NB4 (cell line): ENCODE results near the gene ARHGAP35.

Source experiments
- POLR2A ChIP-seq: IDR thresholded peaks from 2 replicates; pipeline ENCODE4 v1.6.1; 2011; ENCODE audit warnings: mild to moderate bottlenecking; ENCODE audit not compliant: insufficient read length; ENCODE audit errors: extremely low read depth
- TF ChIP-seq, protein P1 (sequence below): IDR thresholded peaks from one replicate; pipeline ENCODE4 v1.5.1; 2012; ENCODE audit warnings: low read depth, low read length
- TF ChIP-seq, protein P2 (sequence below): IDR thresholded peaks from 2 replicates; pipeline ENCODE4 v1.6.1; 2011; ENCODE audit warnings: low read depth, low read length

DNA sequence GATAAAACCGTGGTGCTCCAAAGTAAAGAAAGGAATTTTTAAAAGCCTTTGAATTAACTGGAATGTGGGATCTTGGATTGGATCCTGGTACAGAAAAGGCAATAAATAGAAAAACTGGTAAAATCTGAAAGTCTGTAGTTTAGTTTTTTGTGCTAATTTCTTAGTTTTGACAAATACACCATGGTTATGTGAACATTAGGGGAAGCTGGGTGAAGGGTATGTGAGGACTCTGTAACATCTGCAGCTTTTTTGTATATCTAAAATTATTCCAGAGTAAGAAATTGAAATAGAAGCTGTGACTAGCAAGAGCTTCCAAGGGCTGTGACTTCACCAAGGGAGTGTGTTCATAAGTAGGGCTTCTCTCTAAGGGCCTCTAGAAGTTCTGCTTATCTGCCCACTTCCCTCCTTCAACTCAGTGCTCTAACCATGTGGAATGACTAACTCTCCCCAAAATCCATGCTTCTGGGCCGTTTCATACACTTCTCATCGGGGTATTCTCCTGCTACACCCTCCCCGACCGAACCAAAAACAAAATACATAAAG lies 26.5 kb downstream of the ARHGAP35 start:
- TF ChIP-seq, protein P1, sequence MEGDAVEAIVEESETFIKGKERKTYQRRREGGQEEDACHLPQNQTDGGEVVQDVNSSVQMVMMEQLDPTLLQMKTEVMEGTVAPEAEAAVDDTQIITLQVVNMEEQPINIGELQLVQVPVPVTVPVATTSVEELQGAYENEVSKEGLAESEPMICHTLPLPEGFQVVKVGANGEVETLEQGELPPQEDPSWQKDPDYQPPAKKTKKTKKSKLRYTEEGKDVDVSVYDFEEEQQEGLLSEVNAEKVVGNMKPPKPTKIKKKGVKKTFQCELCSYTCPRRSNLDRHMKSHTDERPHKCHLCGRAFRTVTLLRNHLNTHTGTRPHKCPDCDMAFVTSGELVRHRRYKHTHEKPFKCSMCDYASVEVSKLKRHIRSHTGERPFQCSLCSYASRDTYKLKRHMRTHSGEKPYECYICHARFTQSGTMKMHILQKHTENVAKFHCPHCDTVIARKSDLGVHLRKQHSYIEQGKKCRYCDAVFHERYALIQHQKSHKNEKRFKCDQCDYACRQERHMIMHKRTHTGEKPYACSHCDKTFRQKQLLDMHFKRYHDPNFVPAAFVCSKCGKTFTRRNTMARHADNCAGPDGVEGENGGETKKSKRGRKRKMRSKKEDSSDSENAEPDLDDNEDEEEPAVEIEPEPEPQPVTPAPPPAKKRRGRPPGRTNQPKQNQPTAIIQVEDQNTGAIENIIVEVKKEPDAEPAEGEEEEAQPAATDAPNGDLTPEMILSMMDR = no peak
- TF ChIP-seq POLR2A = no peak
- TF ChIP-seq, protein P2, sequence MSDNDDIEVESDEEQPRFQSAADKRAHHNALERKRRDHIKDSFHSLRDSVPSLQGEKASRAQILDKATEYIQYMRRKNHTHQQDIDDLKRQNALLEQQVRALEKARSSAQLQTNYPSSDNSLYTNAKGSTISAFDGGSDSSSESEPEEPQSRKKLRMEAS = no peak
